ENCODE data around the gene RAD51B. TPM values are rescaled to one million over a fixed set of nuclear protein-coding genes. Genes with fewer than 3 reads are reported as not detected.

The RAD51B gene
- total and polyA plus RNA-seq, 2 of the 13 experiments (the other 11 are each of a cell fraction or from before 2014, with no cell fraction given) = 7.0 to 9.5 TPM

GRCh38 chr14:68722968-68723566 is 903.5 kb downstream of the RAD51B start:
- Histone ChIP-seq H3K4me1 (ENCODE audit: insufficient read depth, low read length) (peaks cover 64% of the 10 kb centered on the region), H3K9ac (ENCODE audit: insufficient read depth, low read depth, low read length) (no peak overlapping the region), H2AFZ (ENCODE audit: low read length) (no peak overlapping the region), H3K4me2 (ENCODE audit: low read depth, low read length) (peak overlapping the region; percentile 38), H3K27me3 (ENCODE audit: control insufficient read depth in 1 of 2, insufficient read depth in 2 of 2, low read length in 2 of 2) (no peaks in the 10 kb centered on the region), H4K20me1 (ENCODE audit: insufficient read depth, low read length) (no peaks in the 10 kb centered on the region), H3K36me3 (replicated peaks in 1 of 2; ENCODE audit: control insufficient read depth in 1 of 2, insufficient read depth in 2 of 2, low read length in 2 of 2) (no peaks in the 10 kb centered on the region), H3K9me3 (ENCODE audit: low read length) (no peaks in the 10 kb centered on the region), H3K27ac (ENCODE audit: extremely low read length, insufficient read depth, low read length) (peak overlapping the region; percentile 32), H3K79me2 (ENCODE audit: insufficient read depth, low read length) (no peaks in the 10 kb centered on the region), H3K4me3 (replicated peaks in 1 of 3; ENCODE audit: insufficient read depth in 1 of 3, low read depth in 2 of 3, low read length in 3 of 3) (peak overlapping the region in 1 of 3 experiments; percentile 1; a peak in 1 of 6 replicates)
- in situ Hi-C loops (cut with HindIII; ENCODE audit: extremely low pct_ligation_motif_present, low pct_unique_long_range_greater_than_20kb) = no loop called here
- FAIRE-seq = no peak
- POLR2A ChIA-PET = interaction anchor here (1.1 to 1.4 kb wide), 4 partner anchors 57 to 72 kb away, joined by 3 to 6 read pairs (median 4); partner anchors contain the start of gene ZFP36L1
- WGBS (ENCODE audit: low lambda C conversion rate) = 58% methylated on average over 5 of the region's 5 CpGs
- BruUV-seq (replicated peaks) = no TSS peak
- ATAC-seq = peak; percentile 75
- intact Hi-C loops (cut with micrococcal nuclease; ENCODE audit: unreplicated experiment) = no loop called here
- CTCF ChIA-PET (ENCODE audit: low intra/inter-chr PET ratio, low total read pairs) = no interaction called here
- DNase-seq (ENCODE audit: low spot score) = peak; percentile 60
- no peak for TF ChIP-seq CENPX (CRISPR knock-in tag; IDR thresholded peaks at IDR 0.05)
- TF ChIP-seq SOX5 (CRISPR knock-in tag; IDR thresholded peaks at IDR 0.05; ENCODE audit: borderline replicate concordance) = peak; percentile 43; the same call in 1 of the 2 replicates
- no peak for TF ChIP-seq SOX6 (IDR thresholded peaks at IDR 0.05)
- TF ChIP-seq SOX6 (CRISPR knock-in tag; IDR thresholded peaks at IDR 0.05) = peak; percentile 46; the same call in 1 of the 2 replicates
- TF ChIP-seq HINFP (CRISPR knock-in tag; IDR thresholded peaks at IDR 0.05; ENCODE audit: low read depth) = no peak
- TF ChIP-seq FOSL2 (CRISPR knock-in tag; IDR thresholded peaks at IDR 0.05) = no peak
- TF ChIP-seq PAXIP1 (CRISPR knock-in tag; conservative IDR thresholded peaks at IDR 0.05) = peak; percentile 19; the same call in 1 of the 2 replicates
- TF ChIP-seq SOX13 (IDR thresholded peaks at IDR 0.05) = 0 out of 2 replicates have a peak, but pooled peaks have one; percentile 19
- peak in 1 of 2 experiments; percentile 55; a peak in 2 of 4 replicates for TF ChIP-seq SOX13 (CRISPR knock-in tag; conservative IDR thresholded peaks at IDR 0.05 in 1 of 2, IDR thresholded peaks at IDR 0.05 in 1 of 2)
- no peak for TF ChIP-seq SRSF1 (optimal IDR thresholded peaks at IDR 0.05; ENCODE audit: low read depth, low read length)
- peak; percentile 77 for TF ChIP-seq ZNF652 (CRISPR knock-in tag; IDR thresholded peaks at IDR 0.05; ENCODE audit: borderline replicate concordance, low read depth)
- no peak for TF ChIP-seq SAP130 (CRISPR knock-in tag; IDR thresholded peaks at IDR 0.05; ENCODE audit: low read depth)
- 0 out of 2 replicates have a peak, but pooled peaks have one; percentile 20 for TF ChIP-seq HNF1A (IDR thresholded peaks at IDR 0.05; ENCODE audit: low read depth)
- TF ChIP-seq HNF1A (CRISPR knock-in tag; IDR thresholded peaks at IDR 0.05; ENCODE audit: borderline replicate concordance) = no peak
- TF ChIP-seq DDIT3 (CRISPR knock-in tag; IDR thresholded peaks at IDR 0.05) = no peak

Data from HepG2 (cell line).